Measurements from ENCODE around the gene STBD1.

Gene STBD1

GRCh38 chr4:76292730-76293129 lies 13.8 kb upstream of the STBD1 start:
- no peak for TF ChIP-seq CTCF (conservative IDR thresholded peaks at IDR 0.05)
- H3K27ac ChIP-seq, result peak overlapping the region; percentile 62

GRCh38 chr4:76293772-76294171 lies 12.8 kb upstream of the STBD1 start:
- H3K27ac ChIP-seq, result peak overlapping the region; percentile 62; the same call in 1 of the 2 replicates
- no peak for TF ChIP-seq CTCF (conservative IDR thresholded peaks at IDR 0.05)

- TF ChIP-seq CTCF (conservative IDR thresholded peaks at IDR 0.05), result no peak
- H3K27ac ChIP-seq, result no peak overlapping the region
Measured at GRCh38 chr4:76296286-76296820, 10.2 kb upstream of the STBD1 start.

GRCh38 chr4:76298227-76298626 lies 8.3 kb upstream of the STBD1 start:
- no peak overlapping the region for H3K27ac ChIP-seq
- no peak for TF ChIP-seq CTCF (conservative IDR thresholded peaks at IDR 0.05)

GRCh38 chr4:76300012-76300411 lies 6.5 kb upstream of the STBD1 start:
- no peak for TF ChIP-seq CTCF (conservative IDR thresholded peaks at IDR 0.05)
- no peak overlapping the region for H3K27ac ChIP-seq

GRCh38 chr4:76301068-76301774 lies 5.3 kb upstream of the STBD1 start:
- no peak for TF ChIP-seq CTCF (conservative IDR thresholded peaks at IDR 0.05)
- H3K27ac ChIP-seq, result no peak overlapping the region

- no peak for TF ChIP-seq CTCF (conservative IDR thresholded peaks at IDR 0.05)
- H3K27ac ChIP-seq, result no peak overlapping the region
Measured at GRCh38 chr4:76301775-76302162, 4.8 kb upstream of the STBD1 start.
